ENCODE measurements around the gene SCN2B.

SCN2B gene

GRCh38 chr11:118168316-118168715 is 8.1 kb downstream of the SCN2B start:
- peaks cover 10 to 13% of the 10 kb centered on the region in 2 donors for H3K27me3 ChIP-seq (ENCODE audit: control insufficient read depth in 2 of 2, insufficient read depth in 2 of 2, low read length in 2 of 2)
- H3K4me3 ChIP-seq (ENCODE audit: low read length in 2 of 2), result no peak overlapping the region

DNA sequence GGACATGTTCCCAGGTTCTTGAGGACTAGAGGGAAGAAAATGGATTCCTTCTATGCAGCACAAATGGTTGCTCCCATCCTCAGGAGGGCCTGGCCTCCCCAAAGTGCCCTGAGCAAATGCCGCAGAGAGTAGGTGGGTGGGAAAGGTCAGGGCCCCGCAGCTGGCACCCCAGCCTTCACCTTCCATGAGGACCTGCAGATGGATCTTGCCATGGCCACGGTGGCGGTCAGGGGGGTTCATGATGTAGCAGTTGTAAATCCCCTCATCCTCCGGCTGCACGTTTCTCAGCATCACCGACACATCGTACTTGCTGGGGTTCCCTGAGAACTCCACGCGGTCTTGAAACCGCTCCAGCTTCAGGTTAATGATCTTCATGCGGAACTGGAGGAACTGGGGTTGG is 8.5 kb downstream of the SCN2B start:
- H3K27ac ChIP-seq (ENCODE audit: low read depth in 2 of 2, low read length in 2 of 2), result no peak overlapping the region
- no peak overlapping the region for H3K9ac ChIP-seq (ENCODE audit: low read depth in 1 of 2, low read length in 2 of 2)
- H3K4me1 ChIP-seq (ENCODE audit: control insufficient read depth in 2 of 2, insufficient read depth in 2 of 2, low read length in 2 of 2), result peaks cover 2 to 9% of the 10 kb centered on the region in 2 donors
- H3K9me3 ChIP-seq (ENCODE audit: control insufficient read depth in 2 of 2, low read length in 2 of 2), result no peaks in the 10 kb centered on the region
- H3K4me3 ChIP-seq (ENCODE audit: low read length in 2 of 2), result no peak overlapping the region
- no peaks in the 10 kb centered on the region for H3K36me3 ChIP-seq (ENCODE audit: control insufficient read depth in 2 of 2, insufficient read depth in 2 of 2, low read length in 2 of 2)
- H3K27me3 ChIP-seq (ENCODE audit: control insufficient read depth in 2 of 2, insufficient read depth in 2 of 2, low read length in 2 of 2), result peaks cover 10 to 13% of the 10 kb centered on the region in 2 donors

More at GRCh38 chr11:118168316-118168715, 8.1 kb downstream of the SCN2B start:
- H3K9ac ChIP-seq (ENCODE audit: low read depth in 1 of 2, low read length in 2 of 2), result no peak overlapping the region
- no peaks in the 10 kb centered on the region for H3K9me3 ChIP-seq (ENCODE audit: control insufficient read depth in 2 of 2, low read length in 2 of 2)
- peaks cover 2 to 9% of the 10 kb centered on the region in 2 donors for H3K4me1 ChIP-seq (ENCODE audit: control insufficient read depth in 2 of 2, insufficient read depth in 2 of 2, low read length in 2 of 2)
- H3K27ac ChIP-seq (ENCODE audit: low read depth in 2 of 2, low read length in 2 of 2), result no peak overlapping the region
- no peaks in the 10 kb centered on the region for H3K36me3 ChIP-seq (ENCODE audit: control insufficient read depth in 2 of 2, insufficient read depth in 2 of 2, low read length in 2 of 2)

DNA sequence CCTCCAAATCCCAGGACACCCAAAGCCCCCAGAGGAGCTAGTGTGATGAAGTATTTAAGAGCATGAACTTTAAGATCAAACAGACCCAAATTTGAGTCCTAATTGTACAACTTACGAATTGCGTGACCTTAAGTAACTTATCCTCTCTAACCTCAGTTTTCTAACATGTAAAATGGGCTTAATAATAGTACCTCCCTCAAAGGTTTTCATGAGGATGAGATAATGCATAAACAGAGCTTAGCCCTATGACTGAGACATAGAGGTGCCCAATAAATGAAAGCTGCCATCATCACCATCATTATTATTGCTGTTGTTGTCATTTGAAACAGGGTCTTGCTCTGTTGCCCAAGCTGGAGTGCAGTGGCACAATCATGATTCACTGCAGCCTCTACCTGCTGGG is 9.2 kb downstream of the SCN2B start:
- Histone ChIP-seq H3K9ac (ENCODE audit: low read depth in 1 of 2, low read length in 2 of 2) (no peak overlapping the region), H3K4me3 (ENCODE audit: low read length in 2 of 2) (no peak overlapping the region), H3K27me3 (ENCODE audit: control insufficient read depth in 2 of 2, insufficient read depth in 2 of 2, low read length in 2 of 2) (peaks cover 13 to 19% of the 10 kb centered on the region in 2 donors), H3K27ac (ENCODE audit: low read depth in 2 of 2, low read length in 2 of 2) (no peak overlapping the region), H3K36me3 (ENCODE audit: control insufficient read depth in 2 of 2, insufficient read depth in 2 of 2, low read length in 2 of 2) (no peaks in the 10 kb centered on the region), H3K9me3 (ENCODE audit: control insufficient read depth in 2 of 2, low read length in 2 of 2) (no peaks in the 10 kb centered on the region), H3K4me1 (ENCODE audit: control insufficient read depth in 2 of 2, insufficient read depth in 2 of 2, low read length in 2 of 2) (peaks cover 2 to 9% of the 10 kb centered on the region in 2 donors)

DNA sequence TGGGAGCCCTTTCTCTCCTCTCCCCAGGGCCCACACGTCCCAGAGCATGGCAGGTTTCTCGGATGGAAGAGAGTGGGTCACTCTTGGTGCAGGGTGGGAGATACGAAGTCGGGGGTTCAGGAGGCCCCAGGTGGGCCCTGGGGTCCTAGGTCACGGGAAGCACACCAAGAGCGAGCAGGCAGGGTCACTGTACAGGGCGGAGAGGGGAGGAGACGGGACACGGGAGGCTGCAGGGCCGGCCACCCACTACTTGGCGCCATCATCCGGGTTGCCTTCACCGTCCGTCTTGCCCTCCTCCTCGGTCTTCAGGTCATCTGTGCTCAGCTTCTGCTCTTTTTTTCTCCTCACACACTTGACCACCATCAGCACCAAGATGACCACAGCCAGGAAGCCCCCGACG is 9.8 kb downstream of the SCN2B start:
- peaks cover 0 to 5% of the 10 kb centered on the region in 2 donors for H3K4me1 ChIP-seq (ENCODE audit: control insufficient read depth in 2 of 2, insufficient read depth in 2 of 2, low read length in 2 of 2)
- H3K9me3 ChIP-seq (ENCODE audit: control insufficient read depth in 2 of 2, low read length in 2 of 2), result no peaks in the 10 kb centered on the region
- H3K36me3 ChIP-seq (ENCODE audit: control insufficient read depth in 2 of 2, insufficient read depth in 2 of 2, low read length in 2 of 2), result no peaks in the 10 kb centered on the region
- peaks cover 10 to 19% of the 10 kb centered on the region in 2 donors for H3K27me3 ChIP-seq (ENCODE audit: control insufficient read depth in 2 of 2, insufficient read depth in 2 of 2, low read length in 2 of 2)
- no peak overlapping the region for H3K4me3 ChIP-seq (ENCODE audit: low read length in 2 of 2)
- no peak overlapping the region for H3K9ac ChIP-seq (ENCODE audit: low read depth in 1 of 2, low read length in 2 of 2)
- H3K27ac ChIP-seq (ENCODE audit: low read depth in 2 of 2, low read length in 2 of 2), result no peak overlapping the region

DNA sequence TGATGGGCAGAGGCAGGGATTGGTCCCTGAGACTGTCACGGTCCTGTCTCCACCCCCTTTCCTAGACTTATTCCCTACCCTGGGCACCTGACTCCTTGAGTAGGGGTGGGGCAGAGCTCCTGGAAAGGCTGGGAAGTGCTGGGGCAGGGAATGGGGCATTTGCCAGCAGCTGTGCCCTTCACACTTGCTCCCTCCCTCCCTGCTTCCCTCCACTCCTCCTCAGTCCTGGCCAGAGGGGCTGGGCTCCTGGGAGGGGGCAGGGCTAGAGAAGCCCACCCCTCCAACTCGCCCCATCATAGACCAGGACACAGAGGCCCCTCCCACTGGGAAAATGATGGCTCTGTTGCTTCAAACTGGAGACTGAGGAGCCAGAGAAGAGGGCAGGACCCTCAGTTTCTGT is 11.6 kb downstream of the SCN2B start:
- no peak overlapping the region for H3K4me3 ChIP-seq (ENCODE audit: low read length in 2 of 2)
- H3K27me3 ChIP-seq (ENCODE audit: control insufficient read depth in 2 of 2, insufficient read depth in 2 of 2, low read length in 2 of 2), result peaks cover 10 to 17% of the 10 kb centered on the region in 2 donors
- no peaks in the 10 kb centered on the region for H3K36me3 ChIP-seq (ENCODE audit: control insufficient read depth in 2 of 2, insufficient read depth in 2 of 2, low read length in 2 of 2)
- no peaks in the 10 kb centered on the region for H3K4me1 ChIP-seq (ENCODE audit: control insufficient read depth in 2 of 2, insufficient read depth in 2 of 2, low read length in 2 of 2)
- no peaks in the 10 kb centered on the region for H3K9me3 ChIP-seq (ENCODE audit: control insufficient read depth in 2 of 2, low read length in 2 of 2)
- no peak overlapping the region for H3K9ac ChIP-seq (ENCODE audit: low read depth in 1 of 2, low read length in 2 of 2)
- no peak overlapping the region for H3K27ac ChIP-seq (ENCODE audit: low read depth in 2 of 2, low read length in 2 of 2)

GRCh38 chr11:118163494-118163893 is 12.9 kb downstream of the SCN2B start:
- Histone ChIP-seq H3K9me3 (ENCODE audit: control insufficient read depth in 2 of 2, low read length in 2 of 2) (no peaks in the 10 kb centered on the region), H3K4me3 (ENCODE audit: low read length in 2 of 2) (no peak overlapping the region), H3K4me1 (ENCODE audit: control insufficient read depth in 2 of 2, insufficient read depth in 2 of 2, low read length in 2 of 2) (no peaks in the 10 kb centered on the region), H3K36me3 (ENCODE audit: control insufficient read depth in 2 of 2, insufficient read depth in 2 of 2, low read length in 2 of 2) (no peaks in the 10 kb centered on the region), H3K9ac (ENCODE audit: low read depth in 1 of 2, low read length in 2 of 2) (no peak overlapping the region), H3K27me3 (ENCODE audit: control insufficient read depth in 2 of 2, insufficient read depth in 2 of 2, low read length in 2 of 2) (peaks cover 11 to 12% of the 10 kb centered on the region in 2 donors), H3K27ac (ENCODE audit: low read depth in 2 of 2, low read length in 2 of 2) (no peak overlapping the region)

DNA sequence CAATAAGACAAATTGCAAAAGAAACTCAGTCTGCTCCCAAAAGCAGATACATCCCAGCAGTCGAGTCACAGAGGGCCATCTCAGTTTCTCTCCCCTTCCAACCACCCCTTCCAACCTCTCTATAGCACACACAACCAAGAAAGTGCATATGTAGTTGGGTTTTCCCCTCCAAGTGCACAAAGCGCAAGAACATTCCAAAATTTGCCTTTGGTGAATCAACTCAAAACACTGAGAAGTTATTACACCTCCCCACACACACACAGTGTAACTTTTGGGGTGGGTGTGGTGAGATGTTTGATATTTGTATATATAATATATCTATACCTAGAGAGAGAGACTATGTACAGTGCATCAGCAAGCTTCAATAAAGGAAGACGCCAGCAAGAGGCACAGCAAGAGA is 13.6 kb downstream of the SCN2B start:
- Histone ChIP-seq H3K27me3 (ENCODE audit: control insufficient read depth in 2 of 2, insufficient read depth in 2 of 2, low read length in 2 of 2) (peaks cover 11 to 18% of the 10 kb centered on the region in 2 donors), H3K9ac (ENCODE audit: low read depth in 1 of 2, low read length in 2 of 2) (no peak overlapping the region), H3K4me1 (ENCODE audit: control insufficient read depth in 2 of 2, insufficient read depth in 2 of 2, low read length in 2 of 2) (no peaks in the 10 kb centered on the region), H3K27ac (ENCODE audit: low read depth in 2 of 2, low read length in 2 of 2) (no peak overlapping the region), H3K36me3 (ENCODE audit: control insufficient read depth in 2 of 2, insufficient read depth in 2 of 2, low read length in 2 of 2) (no peaks in the 10 kb centered on the region), H3K4me3 (ENCODE audit: low read length in 2 of 2) (no peak overlapping the region), H3K9me3 (ENCODE audit: control insufficient read depth in 2 of 2, low read length in 2 of 2) (no peaks in the 10 kb centered on the region)

GRCh38 chr11:118161786-118162185 is 14.7 kb downstream of the SCN2B start:
- Histone ChIP-seq H3K27ac (ENCODE audit: low read depth in 2 of 2, low read length in 2 of 2) (no peak overlapping the region), H3K9me3 (ENCODE audit: control insufficient read depth in 2 of 2, low read length in 2 of 2) (no peaks in the 10 kb centered on the region), H3K4me1 (ENCODE audit: control insufficient read depth in 2 of 2, insufficient read depth in 2 of 2, low read length in 2 of 2) (peaks cover 0 to 2% of the 10 kb centered on the region in 2 donors), H3K9ac (ENCODE audit: low read depth in 1 of 2, low read length in 2 of 2) (no peak overlapping the region), H3K27me3 (ENCODE audit: control insufficient read depth in 2 of 2, insufficient read depth in 2 of 2, low read length in 2 of 2) (peaks cover 18 to 29% of the 10 kb centered on the region in 2 donors), H3K4me3 (ENCODE audit: low read length in 2 of 2) (no peak overlapping the region), H3K36me3 (ENCODE audit: control insufficient read depth in 2 of 2, insufficient read depth in 2 of 2, low read length in 2 of 2) (no peaks in the 10 kb centered on the region)

- peaks cover 55 to 60% of the 10 kb centered on the region in 2 donors for H3K27me3 ChIP-seq (ENCODE audit: control insufficient read depth in 2 of 2, insufficient read depth in 2 of 2, low read length in 2 of 2)
- no peak overlapping the region for H3K4me3 ChIP-seq (ENCODE audit: low read length in 2 of 2)
- no peak overlapping the region for H3K9ac ChIP-seq (ENCODE audit: low read depth in 1 of 2, low read length in 2 of 2)
- H3K36me3 ChIP-seq (ENCODE audit: control insufficient read depth in 2 of 2, insufficient read depth in 2 of 2, low read length in 2 of 2), result no peaks in the 10 kb centered on the region
- H3K9me3 ChIP-seq (ENCODE audit: control insufficient read depth in 2 of 2, low read length in 2 of 2), result no peaks in the 10 kb centered on the region
- peaks cover 1 to 5% of the 10 kb centered on the region in 2 donors for H3K4me1 ChIP-seq (ENCODE audit: control insufficient read depth in 2 of 2, insufficient read depth in 2 of 2, low read length in 2 of 2)
- H3K27ac ChIP-seq (ENCODE audit: low read depth in 2 of 2, low read length in 2 of 2), result no peak overlapping the region
These were observed 19.1 kb downstream of the SCN2B start for GRCh38 chr11:118157186-118157895.

DNA sequence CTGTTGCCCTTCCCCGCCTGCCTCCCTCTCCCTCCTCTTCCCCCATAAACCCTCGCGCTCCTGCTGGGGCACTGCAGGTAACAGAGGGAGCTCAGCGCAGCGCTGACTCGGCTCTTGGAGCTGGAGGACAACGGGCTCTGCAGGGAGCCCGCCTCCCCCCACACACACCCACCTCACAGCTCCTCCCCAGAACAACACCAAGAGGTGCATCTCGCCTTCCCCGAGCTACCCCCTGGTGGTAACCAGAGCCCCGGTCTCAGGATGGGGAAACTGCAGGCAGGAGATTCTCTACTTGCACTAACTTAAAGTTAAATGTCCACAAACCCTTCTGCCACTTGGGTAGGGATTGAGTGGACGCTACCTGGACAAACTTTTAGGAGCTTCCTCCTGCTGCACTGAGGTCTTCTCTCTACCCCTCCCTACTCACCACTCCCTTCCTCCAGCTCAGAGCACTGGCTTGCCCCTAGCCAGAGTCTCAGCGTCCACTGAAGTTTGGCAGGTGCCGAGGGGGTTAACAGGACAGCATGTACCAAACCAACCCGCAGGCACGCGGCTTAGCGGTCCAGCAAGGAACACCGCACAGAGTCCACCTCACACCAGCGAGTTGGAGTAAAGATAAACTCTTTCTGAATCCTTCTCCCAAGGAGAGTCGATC is 19.8 kb downstream of the SCN2B start:
- Histone ChIP-seq H3K9me3 (ENCODE audit: control insufficient read depth in 2 of 2, low read length in 2 of 2) (no peaks in the 10 kb centered on the region), H3K27ac (ENCODE audit: low read depth in 2 of 2, low read length in 2 of 2) (no peak overlapping the region), H3K36me3 (ENCODE audit: control insufficient read depth in 2 of 2, insufficient read depth in 2 of 2, low read length in 2 of 2) (no peaks in the 10 kb centered on the region), H3K4me3 (ENCODE audit: low read length in 2 of 2) (no peak overlapping the region), H3K9ac (ENCODE audit: low read depth in 1 of 2, low read length in 2 of 2) (no peak overlapping the region), H3K4me1 (ENCODE audit: control insufficient read depth in 2 of 2, insufficient read depth in 2 of 2, low read length in 2 of 2) (peaks cover 5 to 6% of the 10 kb centered on the region in 2 donors), H3K27me3 (ENCODE audit: control insufficient read depth in 2 of 2, insufficient read depth in 2 of 2, low read length in 2 of 2) (peaks cover 61 to 63% of the 10 kb centered on the region in 2 donors)

Measured in mucosa of rectum (tissue), 2 donors.